Endothelial cell of umbilical vein (primary cell): ENCODE results near the gene PFDN6.

ENCODE experiments used
- CTCF ChIP-seq, 2 donors: IDR thresholded peaks; 1 replicate in 1 of 2; 2 replicates in 1 of 2; pipeline ENCODE4 v1.5.1; 2011; ENCODE audit warnings: low read length in 2 of 2, mild to moderate bottlenecking in 2 of 2, moderate library complexity in 2 of 2, control low read depth in 1 of 2, inconsistent platforms in 1 of 2, low read depth in 1 of 2; ENCODE audit not compliant: insufficient read depth in 1 of 2; ENCODE audit errors: extremely low read depth in 1 of 2
- EZH2 ChIP-seq: IDR thresholded peaks from 2 replicates; pipeline ENCODE4 v1.6.1; 2012; ENCODE audit warnings: borderline replicate concordance, low read depth, mild to moderate bottlenecking, moderate library complexity, low read length, inconsistent platforms; ENCODE audit not compliant: severe bottlenecking
- POLR2A ChIP-seq: IDR thresholded peaks from 2 replicates; pipeline ENCODE4 v1.6.1; 2012; ENCODE audit warnings: low read depth, mild to moderate bottlenecking, control low read depth, low read length

DNA sequence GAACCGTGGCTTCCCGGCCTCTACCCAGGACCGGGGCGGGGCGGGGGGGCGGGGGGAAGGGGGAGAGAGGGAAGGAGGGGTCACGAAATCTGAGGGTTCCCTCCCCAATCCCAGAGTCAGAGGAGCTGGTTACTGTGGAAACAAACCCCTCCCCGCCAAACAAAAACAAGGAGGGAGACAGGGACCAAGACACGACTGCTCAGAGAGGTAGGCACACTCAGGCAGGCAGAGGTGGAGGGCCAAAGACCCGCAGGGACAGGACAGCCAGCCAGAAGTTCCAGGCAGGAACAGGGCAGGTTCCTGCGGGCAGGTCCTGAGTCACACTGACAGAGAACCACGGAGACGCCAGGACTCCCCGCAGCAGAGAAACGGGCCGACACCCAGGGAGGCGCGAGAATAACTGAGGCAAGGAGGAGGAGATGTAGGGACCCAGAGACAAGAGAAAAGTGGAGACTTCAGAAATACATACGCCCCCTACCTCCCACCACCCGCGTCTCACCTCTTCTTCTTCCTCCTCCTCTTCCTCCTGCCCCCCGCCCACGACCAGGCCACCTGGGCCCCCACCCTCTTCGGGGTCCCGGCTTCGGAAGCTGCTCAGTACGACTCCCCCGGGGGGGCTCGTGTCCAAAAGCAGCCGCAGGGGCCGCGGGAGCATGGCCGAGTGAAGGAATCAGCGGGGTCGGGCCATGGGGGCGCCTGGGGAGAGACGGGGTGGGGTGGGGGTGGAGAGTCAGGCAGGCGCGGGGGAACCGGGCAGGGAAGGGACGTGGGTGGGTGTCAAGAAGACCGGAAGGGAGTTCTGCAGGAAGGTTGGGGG is 8.8 kb downstream of the PFDN6 start:
- TF ChIP-seq CTCF (IDR thresholded peaks at IDR 0.05; ENCODE audit: extremely low read depth in 1 of 2, insufficient read depth in 1 of 2, low read depth in 1 of 2, low read length in 2 of 2) (peak in 1 of 2 donors; percentile 3), POLR2A (no peak), EZH2 (no peak)
